Transverse colon (tissue), 4 donors: Measurements from ENCODE around the gene DNAJB6.

Source experiments
- CTCF ChIP-seq, 5 experiments: fragments of 200-600 bp in 3 of 5; fragments of 450-650 bp in 2 of 5; sonication (generic) in 3 of 5; IDR thresholded peaks; 1 replicate in 2 of 5; 2 replicates in 3 of 5; pipeline ENCODE4 v1.5.1; 2016 to 2017; ENCODE audit warnings: antibody characterized with exemption in 5 of 5, inconsistent platforms in 3 of 5, mild to moderate bottlenecking in 2 of 5, moderate library complexity in 1 of 5
- EP300 ChIP-seq: sonication (generic); formaldehyde crosslinking; IDR thresholded peaks from one replicate; pipeline ENCODE4 v1.6.1; 2017; ENCODE audit warnings: antibody characterized with exemption, low read depth
- POLR2A ChIP-seq: fragments of 450-650 bp; IDR thresholded peaks from one replicate; pipeline ENCODE4 v1.6.1; 2016; ENCODE audit warnings: antibody characterized with exemption, mild to moderate bottlenecking, moderate library complexity
- POLR2AphosphoS5 ChIP-seq, 3 donors: sonication (generic); formaldehyde crosslinking; IDR thresholded peaks; one replicate each; pipeline ENCODE4 v1.6.1; 2016; ENCODE audit warnings: antibody characterized with exemption in 3 of 3

GRCh38 chr7:157461573-157462418 lies 125.0 kb downstream of the DNAJB6 start:
- TF ChIP-seq CTCF (IDR thresholded peaks at IDR 0.05) (no peak), POLR2A (no peak), POLR2AphosphoS5 (IDR thresholded peaks at IDR 0.05) (no peak), EP300 (no peak)
